Sigmoid colon (tissue), 7 donors: ENCODE results near the gene SCT. TPM values are rescaled to one million over a fixed set of nuclear protein-coding genes. Genes with fewer than 3 reads are reported as not detected.

Experiments
- DNase-seq: peaks from one replicate; pipeline ENCODE4 v3.0.0-alpha.2; 2019
- H3K27ac ChIP-seq, 4 donors: fragments of 200-600 bp; sonication (generic); one replicate each; pipeline ENCODE4 v1.5.1; 2016 to 2019; ENCODE audit warnings: mild to moderate bottlenecking in 1 of 4
- H3K27me3 ChIP-seq, 3 donors: fragments of 200-600 bp; sonication (generic); one replicate each; pipeline ENCODE4 v1.5.1; 2019; ENCODE audit warnings: mild to moderate bottlenecking in 1 of 3
- H3K36me3 ChIP-seq, 4 donors: fragments of 200-600 bp; sonication (generic); one replicate each; pipeline ENCODE4 v1.5.1; 2016 to 2019
- H3K4me1 ChIP-seq, 4 donors: fragments of 200-600 bp; sonication (generic); one replicate each; pipeline ENCODE4 v1.5.1; 2017 to 2019
- H3K4me3 ChIP-seq, 4 donors: fragments of 200-600 bp; sonication (generic); one replicate each; pipeline ENCODE4 v1.5.1; 2017 to 2019; ENCODE audit warnings: mild to moderate bottlenecking in 2 of 4, moderate library complexity in 1 of 4
- H3K9me3 ChIP-seq, 4 donors: fragments of 200-600 bp in 3 of 4; sonication (generic) in 3 of 4; one replicate each; pipeline versions ENCODE4 v1.5.1 to v1.6.1; 2013 to 2019
- CTCF ChIP-seq, 4 experiments: fragments of 450-650 bp in 3 of 4; fragments of 200-600 bp in 1 of 4; IDR thresholded peaks; one replicate each; pipeline ENCODE4 v1.5.1; 2016 to 2019; ENCODE audit warnings: antibody characterized with exemption in 4 of 4, mild to moderate bottlenecking in 3 of 4, moderate library complexity in 2 of 4
- EP300 ChIP-seq, 4 donors: sonication (generic); formaldehyde crosslinking; IDR thresholded peaks; one replicate each; pipeline ENCODE4 v1.6.1; 2017; ENCODE audit warnings: antibody characterized with exemption in 4 of 4
- POLR2A ChIP-seq, 2 donors: fragments of 450-650 bp; IDR thresholded peaks; one replicate each; pipeline ENCODE4 v1.6.1; 2016; ENCODE audit warnings: antibody characterized with exemption in 2 of 2, mild to moderate bottlenecking in 2 of 2, moderate library complexity in 2 of 2
- POLR2AphosphoS5 ChIP-seq, 4 donors: sonication (generic); formaldehyde crosslinking; IDR thresholded peaks; one replicate each; pipeline ENCODE4 v1.6.1; 2017; ENCODE audit warnings: antibody characterized with exemption in 4 of 4
- WGBS, 2 donors: extraction: QIAGEN DNeasy Blood & Tissue Kit; methylation state at CpG; one replicate each; pipeline ENCODE4 v1.1.7; 2013; 5-methylcytosine and 5-hydroxymethylcytosine counted together
- intact Hi-C: fragments of 100-400 bp; cut with DNase I; formaldehyde crosslinking; loops from one replicate; pipeline ENCODE4 v1.15.1; 2023
- polyA plus RNA-seq, 3 donors: library from polyadenylated mRNA; stranded (reverse); fragments of 200-250 nt; gene quantifications; one replicate each; pipeline ENCODE4 v1.2.3, GENCODE V29; 2013
- total RNA-seq, 4 donors: library from RNA; depleted of rRNA; stranded (reverse); fragments of >200 nt; gene quantifications; one replicate each; pipeline ENCODE4 v1.1.0, GENCODE V29; 2016
- donor health status: healthy with polysubstance abuse.
- donor health status: Bipolar disorder and iron deficiency.
- donor health status: healthy.

The SCT gene
- total and polyA plus RNA-seq, 7 donors: 1.1 TPM; not detected in 6

- Histone ChIP-seq H3K27ac (no peak overlapping the region), H3K4me3 (no peak overlapping the region), H3K4me1 (no peaks in the 10 kb centered on the region), H3K9me3 (no peaks in the 10 kb centered on the region), H3K27me3 (no peaks in the 10 kb centered on the region), H3K36me3 (peaks cover 21 to 100% (median 64%) of the 10 kb centered on the region in 4 donors)
- TF ChIP-seq POLR2AphosphoS5 (IDR thresholded peaks at IDR 0.05) (no peak), POLR2A (IDR thresholded peaks at IDR 0.05) (no peak), CTCF (IDR thresholded peaks at IDR 0.05) (no peak)
- intact Hi-C loops: no loop called here
- no peak for DNase-seq
- 83 to 90% methylated on average over 11 of the region's 11 CpGs for WGBS, 2 donors
Observed at GRCh38 chr11:590997-591396, 36.0 kb downstream of the SCT start.

GRCh38 chr11:589798-590197 lies 37.2 kb downstream of the SCT start:
- no peaks in the 10 kb centered on the region for H3K27me3 ChIP-seq
- H3K27ac ChIP-seq: no peak overlapping the region
- TF ChIP-seq CTCF (IDR thresholded peaks at IDR 0.05): no peak
- no peak for TF ChIP-seq EP300 (IDR thresholded peaks at IDR 0.05)
- TF ChIP-seq POLR2A (IDR thresholded peaks at IDR 0.05): no peak
- no peak for TF ChIP-seq POLR2AphosphoS5 (IDR thresholded peaks at IDR 0.05)
- WGBS, 2 donors: 95 to 96% methylated on average over 26 of the region's 26 CpGs
- H3K9me3 ChIP-seq: no peaks in the 10 kb centered on the region
- DNase-seq: no peak
- peaks cover 21 to 93% (median 58%) of the 10 kb centered on the region in 4 donors for H3K36me3 ChIP-seq
- H3K4me1 ChIP-seq: no peaks in the 10 kb centered on the region
- H3K4me3 ChIP-seq: no peak overlapping the region
- intact Hi-C loops: no loop called here

GRCh38 chr11:587978-588380 lies 39.0 kb downstream of the SCT start:
- Histone ChIP-seq H3K4me1 (no peaks in the 10 kb centered on the region), H3K9me3 (no peaks in the 10 kb centered on the region), H3K36me3 (peaks cover 7 to 93% (median 58%) of the 10 kb centered on the region in 4 donors), H3K27me3 (no peaks in the 10 kb centered on the region), H3K4me3 (no peak overlapping the region), H3K27ac (no peak overlapping the region)
- no peak for DNase-seq
- intact Hi-C loops: no loop called here
- WGBS, 2 donors: 57 to 76% methylated on average over 6 of the region's 6 CpGs
- TF ChIP-seq POLR2A (IDR thresholded peaks at IDR 0.05) (no peak), POLR2AphosphoS5 (IDR thresholded peaks at IDR 0.05) (no peak), EP300 (IDR thresholded peaks at IDR 0.05) (no peak), CTCF (IDR thresholded peaks at IDR 0.05) (no peak)

- H3K27me3 ChIP-seq: no peaks in the 10 kb centered on the region
- intact Hi-C loops: no loop called here
- H3K27ac ChIP-seq: no peak overlapping the region
- no peak for TF ChIP-seq CTCF (IDR thresholded peaks at IDR 0.05)
- TF ChIP-seq EP300 (IDR thresholded peaks at IDR 0.05): no peak
- TF ChIP-seq POLR2AphosphoS5 (IDR thresholded peaks at IDR 0.05): no peak
- TF ChIP-seq POLR2A (IDR thresholded peaks at IDR 0.05): no peak
- WGBS, 2 donors: 82 to 87% methylated on average over 8 of the region's 8 CpGs
- no peak overlapping the region for H3K4me3 ChIP-seq
- peaks cover 3 to 93% (median 55%) of the 10 kb centered on the region in 4 donors for H3K36me3 ChIP-seq
- H3K4me1 ChIP-seq: no peaks in the 10 kb centered on the region
- H3K9me3 ChIP-seq: no peaks in the 10 kb centered on the region
- DNase-seq: no peak
Observed at GRCh38 chr11:587546-587945, 39.4 kb downstream of the SCT start.
